GM12873 (cell line): ENCODE results near the gene DTWD2.

Experiments used
- TF ChIP-seq, protein P1 (sequence below): IDR thresholded peaks from 2 replicates; pipeline ENCODE4 v1.5.1; 2012; ENCODE audit warnings: low read depth, mild to moderate bottlenecking, moderate library complexity, low read length, control low read depth; ENCODE audit not compliant: insufficient read depth; ENCODE audit errors: missing control alignments

Gene DTWD2

DNA sequence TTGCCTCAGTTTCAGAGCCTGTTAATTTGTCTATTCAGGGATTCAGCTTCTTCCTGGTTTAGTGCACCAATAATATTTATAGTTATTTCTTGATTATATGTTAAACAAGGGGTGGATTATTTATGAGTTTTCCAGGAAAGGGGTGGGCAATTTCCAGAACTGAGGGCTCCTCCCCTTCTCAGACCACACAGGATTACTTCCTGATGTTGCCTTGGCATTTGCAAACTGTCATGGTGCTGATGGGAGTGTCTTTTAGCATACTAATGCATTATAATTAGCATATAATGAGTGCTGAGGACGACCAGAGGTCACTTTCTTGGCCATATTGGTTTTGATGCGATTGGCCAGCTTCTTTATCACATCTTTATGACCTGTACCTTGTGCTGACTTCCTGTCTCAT is 6.2 kb upstream of the DTWD2 start:
- TF ChIP-seq, protein P1, sequence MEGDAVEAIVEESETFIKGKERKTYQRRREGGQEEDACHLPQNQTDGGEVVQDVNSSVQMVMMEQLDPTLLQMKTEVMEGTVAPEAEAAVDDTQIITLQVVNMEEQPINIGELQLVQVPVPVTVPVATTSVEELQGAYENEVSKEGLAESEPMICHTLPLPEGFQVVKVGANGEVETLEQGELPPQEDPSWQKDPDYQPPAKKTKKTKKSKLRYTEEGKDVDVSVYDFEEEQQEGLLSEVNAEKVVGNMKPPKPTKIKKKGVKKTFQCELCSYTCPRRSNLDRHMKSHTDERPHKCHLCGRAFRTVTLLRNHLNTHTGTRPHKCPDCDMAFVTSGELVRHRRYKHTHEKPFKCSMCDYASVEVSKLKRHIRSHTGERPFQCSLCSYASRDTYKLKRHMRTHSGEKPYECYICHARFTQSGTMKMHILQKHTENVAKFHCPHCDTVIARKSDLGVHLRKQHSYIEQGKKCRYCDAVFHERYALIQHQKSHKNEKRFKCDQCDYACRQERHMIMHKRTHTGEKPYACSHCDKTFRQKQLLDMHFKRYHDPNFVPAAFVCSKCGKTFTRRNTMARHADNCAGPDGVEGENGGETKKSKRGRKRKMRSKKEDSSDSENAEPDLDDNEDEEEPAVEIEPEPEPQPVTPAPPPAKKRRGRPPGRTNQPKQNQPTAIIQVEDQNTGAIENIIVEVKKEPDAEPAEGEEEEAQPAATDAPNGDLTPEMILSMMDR, result no peak

DNA sequence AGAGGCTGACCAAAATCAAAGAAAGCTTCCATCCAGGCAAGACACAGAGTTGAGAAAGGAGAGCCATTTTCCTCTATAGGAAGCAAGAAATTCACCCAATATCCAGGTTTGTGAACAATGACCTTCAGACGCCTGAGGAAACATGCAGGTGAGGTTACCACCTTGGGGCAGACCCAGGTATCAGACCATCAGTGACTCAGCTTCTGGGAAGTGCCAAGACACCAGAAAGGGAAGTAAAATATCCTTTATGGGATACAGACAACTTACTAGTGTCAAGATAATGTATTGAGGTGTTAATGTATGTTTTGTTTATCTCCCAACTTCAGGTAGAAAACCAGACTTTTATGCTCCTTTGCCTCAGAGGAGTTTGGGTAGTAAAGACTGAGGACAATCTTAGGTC is 2.2 kb upstream of the DTWD2 start:
- TF ChIP-seq, protein P1, result no peak

DNA sequence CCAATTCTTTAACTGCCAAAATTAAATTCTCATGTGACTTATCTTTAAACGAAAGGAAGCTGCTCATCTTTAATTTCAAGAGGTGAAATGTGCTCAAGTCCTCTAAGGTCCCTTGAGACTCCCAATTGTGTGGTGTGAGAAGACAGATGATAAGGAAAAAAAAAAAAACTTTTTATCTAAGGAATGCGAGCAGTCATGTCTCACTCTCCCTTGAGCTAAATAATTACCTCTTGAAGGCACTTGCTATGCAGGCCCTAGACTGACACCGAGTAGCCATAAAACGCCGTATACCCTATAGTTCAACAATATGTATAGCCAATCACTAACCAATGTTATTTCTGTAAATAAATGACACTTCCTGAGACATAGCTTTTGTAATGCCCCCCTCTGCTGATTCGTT is 1.5 kb upstream of the DTWD2 start:
- TF ChIP-seq, protein P1, result no peak

DNA sequence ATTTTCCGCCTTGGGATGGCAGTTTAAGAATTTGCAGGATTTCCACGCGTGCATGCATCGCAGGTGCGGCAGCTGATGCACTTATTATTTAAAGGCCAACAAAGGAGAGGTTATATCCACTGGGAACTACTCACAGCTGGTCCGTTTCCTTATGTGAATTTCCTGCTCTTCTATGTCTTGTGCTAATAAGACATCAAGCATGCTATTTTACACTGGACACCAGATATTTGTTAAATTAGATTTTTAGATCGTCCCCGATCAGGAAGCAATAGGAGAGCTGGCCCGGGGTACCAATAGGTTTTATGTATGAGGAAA is 476 bp upstream of the DTWD2 start:
- TF ChIP-seq, protein P1, result no peak

DNA sequence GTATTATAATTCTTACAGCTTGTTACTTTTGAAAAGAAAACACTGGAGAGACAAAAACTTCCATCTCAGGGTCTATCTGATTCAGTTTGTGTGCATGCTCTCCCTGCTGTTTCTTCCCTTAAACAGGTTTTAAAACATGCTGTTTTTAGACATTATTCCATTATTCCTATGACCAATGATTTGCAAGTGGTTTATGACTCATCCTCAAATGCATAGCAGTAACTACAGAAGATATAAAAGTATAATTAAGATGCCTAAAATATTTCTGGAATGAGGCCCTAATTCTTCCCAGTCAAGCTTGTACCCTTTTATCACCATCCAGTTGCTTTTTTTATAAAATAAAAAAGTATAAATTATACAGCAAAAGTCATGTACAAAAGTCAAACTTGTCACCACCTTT is 3.7 kb downstream of the DTWD2 start:
- TF ChIP-seq, protein P1, result no peak

DNA sequence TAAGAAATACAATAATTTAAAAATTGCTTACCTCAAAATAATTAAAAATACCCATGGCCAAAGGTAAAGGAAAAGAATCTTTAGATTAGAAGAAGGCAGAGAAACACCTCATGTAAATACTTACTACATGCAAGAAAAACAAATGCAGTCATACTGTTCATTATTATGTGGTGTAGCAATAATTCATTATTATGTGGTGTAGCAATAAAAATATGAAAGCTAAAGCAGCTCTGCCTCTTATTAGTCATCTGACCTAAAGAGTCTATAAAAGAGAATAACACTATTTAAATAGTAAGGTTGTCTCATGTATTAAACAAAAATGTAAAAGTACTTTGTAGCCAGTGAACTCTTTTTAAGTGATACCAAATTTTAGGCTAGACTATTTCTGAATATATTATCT is 6.6 kb downstream of the DTWD2 start:
- TF ChIP-seq, protein P1, result no peak

DNA sequence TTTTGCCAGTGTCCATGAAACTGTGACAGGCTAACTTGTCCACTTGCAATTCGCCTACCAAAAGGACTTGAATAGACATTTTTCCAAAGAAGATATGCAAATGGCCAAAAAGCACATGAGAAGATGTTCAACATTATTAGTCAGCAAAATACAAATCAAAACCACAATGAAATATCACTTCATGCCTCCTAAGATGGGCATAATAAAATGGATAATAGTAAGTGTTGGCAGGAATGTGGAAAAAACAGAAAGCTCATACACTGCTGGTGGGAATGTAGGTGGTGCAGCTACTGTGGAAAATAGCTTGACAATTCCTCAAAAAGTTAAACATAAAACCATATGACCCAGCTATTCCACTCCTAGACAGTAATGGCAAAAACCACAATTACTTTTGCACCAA is 7.9 kb downstream of the DTWD2 start:
- TF ChIP-seq, protein P1, result no peak

DNA sequence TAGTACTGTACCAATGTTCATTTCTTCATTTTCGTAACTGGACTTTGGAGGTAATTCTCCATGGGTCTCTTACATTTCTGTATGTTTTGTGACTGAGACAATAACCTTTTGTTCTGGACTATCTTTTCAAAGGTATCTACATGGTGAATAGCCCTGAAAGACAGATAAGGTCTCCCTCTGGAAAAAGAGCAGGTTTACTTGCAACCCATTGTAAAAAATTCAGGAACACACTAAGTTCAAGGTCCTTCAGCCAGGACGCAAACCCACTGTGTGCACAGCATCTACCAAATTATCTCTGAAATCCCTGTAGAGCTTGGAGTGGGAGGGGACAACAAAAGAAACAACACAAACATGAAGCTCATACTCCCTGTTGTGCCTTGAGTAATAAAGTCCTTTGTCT is 8.3 kb downstream of the DTWD2 start:
- TF ChIP-seq, protein P1, result no peak
